ENCODE data around the gene FLYWCH2.
A peak's percentile ranks its signal among the peaks of the same experiment; 100 is the strongest.

DNA sequence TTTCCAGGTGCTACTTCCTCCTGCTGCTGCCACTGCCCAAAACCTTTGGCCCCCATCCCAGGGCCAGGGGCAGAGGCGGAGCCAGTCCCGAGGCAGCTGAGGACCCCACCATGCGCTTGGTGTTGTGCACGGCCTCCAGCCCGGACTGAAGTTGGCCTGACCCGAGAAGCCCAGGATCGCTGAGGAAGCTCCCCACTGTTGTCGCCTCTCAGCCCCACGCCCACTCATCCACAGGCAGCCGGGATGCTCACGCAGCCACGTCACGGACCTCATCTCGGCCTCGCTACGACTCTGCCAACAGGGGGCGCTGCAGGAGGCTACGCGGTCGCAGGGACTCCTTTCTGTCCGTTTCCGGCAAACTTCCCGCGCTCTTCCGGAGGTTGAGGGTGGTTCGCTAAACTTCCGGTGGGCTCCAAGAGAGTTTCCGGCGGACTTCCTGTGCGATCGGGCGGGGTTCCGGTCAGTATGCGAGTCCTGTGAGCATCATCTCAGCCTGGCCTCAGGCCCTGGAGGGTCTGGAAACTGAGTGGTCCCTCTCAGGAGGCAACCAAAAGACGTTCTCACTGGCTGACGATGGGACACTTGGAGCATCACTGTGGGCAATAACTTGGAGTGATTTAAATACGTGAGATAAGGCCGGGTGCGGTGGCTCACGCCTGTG lies 40.5 kb upstream of the FLYWCH2 start:
- TF ChIP-seq, protein P1, sequence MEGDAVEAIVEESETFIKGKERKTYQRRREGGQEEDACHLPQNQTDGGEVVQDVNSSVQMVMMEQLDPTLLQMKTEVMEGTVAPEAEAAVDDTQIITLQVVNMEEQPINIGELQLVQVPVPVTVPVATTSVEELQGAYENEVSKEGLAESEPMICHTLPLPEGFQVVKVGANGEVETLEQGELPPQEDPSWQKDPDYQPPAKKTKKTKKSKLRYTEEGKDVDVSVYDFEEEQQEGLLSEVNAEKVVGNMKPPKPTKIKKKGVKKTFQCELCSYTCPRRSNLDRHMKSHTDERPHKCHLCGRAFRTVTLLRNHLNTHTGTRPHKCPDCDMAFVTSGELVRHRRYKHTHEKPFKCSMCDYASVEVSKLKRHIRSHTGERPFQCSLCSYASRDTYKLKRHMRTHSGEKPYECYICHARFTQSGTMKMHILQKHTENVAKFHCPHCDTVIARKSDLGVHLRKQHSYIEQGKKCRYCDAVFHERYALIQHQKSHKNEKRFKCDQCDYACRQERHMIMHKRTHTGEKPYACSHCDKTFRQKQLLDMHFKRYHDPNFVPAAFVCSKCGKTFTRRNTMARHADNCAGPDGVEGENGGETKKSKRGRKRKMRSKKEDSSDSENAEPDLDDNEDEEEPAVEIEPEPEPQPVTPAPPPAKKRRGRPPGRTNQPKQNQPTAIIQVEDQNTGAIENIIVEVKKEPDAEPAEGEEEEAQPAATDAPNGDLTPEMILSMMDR (conservative IDR thresholded peaks at IDR 0.05; ENCODE audit: low read depth in 2 of 2), result peak; percentile 83 to 96
- TF ChIP-seq POLR2AphosphoS5 (IDR thresholded peaks at IDR 0.05; ENCODE audit: low read depth) (no peak), EZH2phosphoT487 (IDR thresholded peaks at IDR 0.05; ENCODE audit: unreplicated experiment) (no peak), EZH2 (IDR thresholded peaks at IDR 0.05; ENCODE audit: low read depth, unreplicated experiment) (no peak), JUNB (IDR thresholded peaks at IDR 0.05; ENCODE audit: unreplicated experiment) (no peak), ZNF114 (CRISPR knock-in tag; IDR thresholded peaks at IDR 0.05) (no peak)
- TF ChIP-seq, protein P2, sequence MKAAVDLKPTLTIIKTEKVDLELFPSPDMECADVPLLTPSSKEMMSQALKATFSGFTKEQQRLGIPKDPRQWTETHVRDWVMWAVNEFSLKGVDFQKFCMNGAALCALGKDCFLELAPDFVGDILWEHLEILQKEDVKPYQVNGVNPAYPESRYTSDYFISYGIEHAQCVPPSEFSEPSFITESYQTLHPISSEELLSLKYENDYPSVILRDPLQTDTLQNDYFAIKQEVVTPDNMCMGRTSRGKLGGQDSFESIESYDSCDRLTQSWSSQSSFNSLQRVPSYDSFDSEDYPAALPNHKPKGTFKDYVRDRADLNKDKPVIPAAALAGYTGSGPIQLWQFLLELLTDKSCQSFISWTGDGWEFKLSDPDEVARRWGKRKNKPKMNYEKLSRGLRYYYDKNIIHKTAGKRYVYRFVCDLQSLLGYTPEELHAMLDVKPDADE (IDR thresholded peaks at IDR 0.05), result no peak
- TF ChIP-seq, protein P3, sequence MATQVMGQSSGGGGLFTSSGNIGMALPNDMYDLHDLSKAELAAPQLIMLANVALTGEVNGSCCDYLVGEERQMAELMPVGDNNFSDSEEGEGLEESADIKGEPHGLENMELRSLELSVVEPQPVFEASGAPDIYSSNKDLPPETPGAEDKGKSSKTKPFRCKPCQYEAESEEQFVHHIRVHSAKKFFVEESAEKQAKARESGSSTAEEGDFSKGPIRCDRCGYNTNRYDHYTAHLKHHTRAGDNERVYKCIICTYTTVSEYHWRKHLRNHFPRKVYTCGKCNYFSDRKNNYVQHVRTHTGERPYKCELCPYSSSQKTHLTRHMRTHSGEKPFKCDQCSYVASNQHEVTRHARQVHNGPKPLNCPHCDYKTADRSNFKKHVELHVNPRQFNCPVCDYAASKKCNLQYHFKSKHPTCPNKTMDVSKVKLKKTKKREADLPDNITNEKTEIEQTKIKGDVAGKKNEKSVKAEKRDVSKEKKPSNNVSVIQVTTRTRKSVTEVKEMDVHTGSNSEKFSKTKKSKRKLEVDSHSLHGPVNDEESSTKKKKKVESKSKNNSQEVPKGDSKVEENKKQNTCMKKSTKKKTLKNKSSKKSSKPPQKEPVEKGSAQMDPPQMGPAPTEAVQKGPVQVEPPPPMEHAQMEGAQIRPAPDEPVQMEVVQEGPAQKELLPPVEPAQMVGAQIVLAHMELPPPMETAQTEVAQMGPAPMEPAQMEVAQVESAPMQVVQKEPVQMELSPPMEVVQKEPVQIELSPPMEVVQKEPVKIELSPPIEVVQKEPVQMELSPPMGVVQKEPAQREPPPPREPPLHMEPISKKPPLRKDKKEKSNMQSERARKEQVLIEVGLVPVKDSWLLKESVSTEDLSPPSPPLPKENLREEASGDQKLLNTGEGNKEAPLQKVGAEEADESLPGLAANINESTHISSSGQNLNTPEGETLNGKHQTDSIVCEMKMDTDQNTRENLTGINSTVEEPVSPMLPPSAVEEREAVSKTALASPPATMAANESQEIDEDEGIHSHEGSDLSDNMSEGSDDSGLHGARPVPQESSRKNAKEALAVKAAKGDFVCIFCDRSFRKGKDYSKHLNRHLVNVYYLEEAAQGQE (IDR thresholded peaks at IDR 0.05; ENCODE audit: unreplicated experiment), result no peak
- TF ChIP-seq, protein P4, sequence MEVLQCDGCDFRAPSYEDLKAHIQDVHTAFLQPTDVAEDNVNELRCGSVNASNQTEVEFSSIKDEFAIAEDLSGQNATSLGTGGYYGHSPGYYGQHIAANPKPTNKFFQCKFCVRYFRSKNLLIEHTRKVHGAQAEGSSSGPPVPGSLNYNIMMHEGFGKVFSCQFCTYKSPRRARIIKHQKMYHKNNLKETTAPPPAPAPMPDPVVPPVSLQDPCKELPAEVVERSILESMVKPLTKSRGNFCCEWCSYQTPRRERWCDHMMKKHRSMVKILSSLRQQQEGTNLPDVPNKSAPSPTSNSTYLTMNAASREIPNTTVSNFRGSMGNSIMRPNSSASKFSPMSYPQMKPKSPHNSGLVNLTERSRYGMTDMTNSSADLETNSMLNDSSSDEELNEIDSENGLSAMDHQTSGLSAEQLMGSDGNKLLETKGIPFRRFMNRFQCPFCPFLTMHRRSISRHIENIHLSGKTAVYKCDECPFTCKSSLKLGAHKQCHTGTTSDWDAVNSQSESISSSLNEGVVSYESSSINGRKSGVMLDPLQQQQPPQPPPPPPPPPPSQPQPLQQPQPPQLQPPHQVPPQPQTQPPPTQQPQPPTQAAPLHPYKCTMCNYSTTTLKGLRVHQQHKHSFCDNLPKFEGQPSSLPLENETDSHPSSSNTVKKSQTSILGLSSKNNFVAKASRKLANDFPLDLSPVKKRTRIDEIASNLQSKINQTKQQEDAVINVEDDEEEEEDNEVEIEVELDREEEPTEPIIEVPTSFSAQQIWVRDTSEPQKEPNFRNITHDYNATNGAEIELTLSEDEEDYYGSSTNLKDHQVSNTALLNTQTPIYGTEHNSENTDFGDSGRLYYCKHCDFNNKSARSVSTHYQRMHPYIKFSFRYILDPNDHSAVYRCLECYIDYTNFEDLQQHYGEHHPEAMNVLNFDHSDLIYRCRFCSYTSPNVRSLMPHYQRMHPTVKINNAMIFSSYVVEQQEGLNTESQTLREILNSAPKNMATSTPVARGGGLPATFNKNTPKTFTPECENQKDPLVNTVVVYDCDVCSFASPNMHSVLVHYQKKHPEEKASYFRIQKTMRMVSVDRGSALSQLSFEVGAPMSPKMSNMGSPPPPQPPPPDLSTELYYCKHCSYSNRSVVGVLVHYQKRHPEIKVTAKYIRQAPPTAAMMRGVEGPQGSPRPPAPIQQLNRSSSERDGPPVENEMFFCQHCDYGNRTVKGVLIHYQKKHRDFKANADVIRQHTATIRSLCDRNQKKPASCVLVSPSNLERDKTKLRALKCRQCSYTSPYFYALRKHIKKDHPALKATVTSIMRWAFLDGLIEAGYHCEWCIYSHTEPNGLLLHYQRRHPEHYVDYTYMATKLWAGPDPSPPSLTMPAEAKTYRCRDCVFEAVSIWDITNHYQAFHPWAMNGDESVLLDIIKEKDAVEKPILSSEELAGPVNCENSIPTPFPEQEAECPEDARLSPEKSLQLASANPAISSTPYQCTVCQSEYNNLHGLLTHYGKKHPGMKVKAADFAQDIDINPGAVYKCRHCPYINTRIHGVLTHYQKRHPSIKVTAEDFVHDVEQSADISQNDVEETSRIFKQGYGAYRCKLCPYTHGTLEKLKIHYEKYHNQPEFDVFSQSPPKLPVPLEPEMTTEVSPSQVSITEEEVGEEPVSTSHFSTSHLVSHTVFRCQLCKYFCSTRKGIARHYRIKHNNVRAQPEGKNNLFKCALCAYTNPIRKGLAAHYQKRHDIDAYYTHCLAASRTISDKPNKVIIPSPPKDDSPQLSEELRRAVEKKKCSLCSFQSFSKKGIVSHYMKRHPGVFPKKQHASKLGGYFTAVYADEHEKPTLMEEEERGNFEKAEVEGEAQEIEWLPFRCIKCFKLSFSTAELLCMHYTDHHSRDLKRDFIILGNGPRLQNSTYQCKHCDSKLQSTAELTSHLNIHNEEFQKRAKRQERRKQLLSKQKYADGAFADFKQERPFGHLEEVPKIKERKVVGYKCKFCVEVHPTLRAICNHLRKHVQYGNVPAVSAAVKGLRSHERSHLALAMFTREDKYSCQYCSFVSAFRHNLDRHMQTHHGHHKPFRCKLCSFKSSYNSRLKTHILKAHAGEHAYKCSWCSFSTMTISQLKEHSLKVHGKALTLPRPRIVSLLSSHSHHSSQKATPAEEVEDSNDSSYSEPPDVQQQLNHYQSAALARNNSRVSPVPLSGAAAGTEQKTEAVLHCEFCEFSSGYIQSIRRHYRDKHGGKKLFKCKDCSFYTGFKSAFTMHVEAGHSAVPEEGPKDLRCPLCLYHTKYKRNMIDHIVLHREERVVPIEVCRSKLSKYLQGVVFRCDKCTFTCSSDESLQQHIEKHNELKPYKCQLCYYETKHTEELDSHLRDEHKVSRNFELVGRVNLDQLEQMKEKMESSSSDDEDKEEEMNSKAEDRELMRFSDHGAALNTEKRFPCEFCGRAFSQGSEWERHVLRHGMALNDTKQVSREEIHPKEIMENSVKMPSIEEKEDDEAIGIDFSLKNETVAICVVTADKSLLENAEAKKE (CRISPR knock-in tag; IDR thresholded peaks at IDR 0.05), result no peak
